Islet precursor cell (in vitro differentiated cells): ENCODE results near the gene TSC22D4.

Experiments used
- DNase-seq: peaks from one replicate; pipeline ENCODE4 v3.0.0-alpha.2; 2018

The TSC22D4 gene

DNA sequence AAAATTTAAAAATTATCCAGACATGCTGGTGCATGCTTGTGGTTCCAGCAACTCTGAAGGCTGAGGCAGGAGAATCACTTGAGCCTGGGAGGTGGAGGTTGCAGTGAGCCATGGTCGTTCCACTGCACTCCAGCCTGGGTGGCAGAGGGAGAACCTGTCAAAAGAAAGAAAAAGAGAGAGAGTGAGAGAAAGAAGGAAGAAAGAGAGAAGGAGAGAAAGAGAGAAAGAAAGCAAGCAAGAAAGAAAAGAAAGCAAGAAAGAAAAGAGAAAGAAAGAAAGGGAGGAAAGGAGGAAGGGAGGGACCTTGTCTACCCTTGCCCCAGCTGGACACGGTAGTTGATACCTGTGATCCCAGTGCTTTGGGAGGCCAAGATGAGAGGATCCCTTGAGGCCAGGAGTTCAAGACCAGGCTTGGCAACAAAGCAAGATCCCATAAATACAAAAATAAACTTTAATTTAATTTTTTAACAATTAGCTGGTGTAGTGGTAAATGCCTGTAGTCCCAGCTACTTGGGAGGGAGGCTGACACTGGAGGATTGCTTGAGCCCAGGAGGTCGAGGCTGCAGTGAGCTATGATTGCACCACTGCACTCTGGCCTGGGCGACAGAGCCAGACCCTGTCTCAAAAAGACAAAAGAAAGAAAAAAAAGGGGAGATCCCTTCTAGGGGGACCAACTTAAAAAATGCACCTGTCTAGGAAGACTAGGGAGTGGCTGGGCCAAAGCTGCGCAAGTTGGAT, 13.9 kb upstream of the TSC22D4 start:
- no peak for DNase-seq

DNA sequence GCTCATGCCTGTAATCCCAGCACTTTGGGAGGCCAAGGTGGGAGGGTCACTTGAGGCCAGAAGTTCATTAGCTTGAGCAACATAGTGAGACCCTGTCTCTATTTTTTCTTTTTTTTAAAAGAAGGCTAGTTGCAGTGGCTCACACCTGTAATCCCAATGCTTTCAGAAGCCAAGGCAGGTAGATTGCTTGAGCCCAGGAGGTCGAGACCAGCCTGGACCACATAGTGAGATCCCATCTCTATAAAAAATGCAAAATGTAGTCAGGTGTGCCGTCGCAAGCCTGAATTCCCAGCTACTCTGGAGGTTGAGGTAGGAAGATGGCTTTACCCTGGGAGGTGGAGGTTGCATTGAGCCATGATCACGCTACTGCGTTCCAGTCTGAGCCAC, 12.2 kb upstream of the TSC22D4 start:
- no peak for DNase-seq

DNA sequence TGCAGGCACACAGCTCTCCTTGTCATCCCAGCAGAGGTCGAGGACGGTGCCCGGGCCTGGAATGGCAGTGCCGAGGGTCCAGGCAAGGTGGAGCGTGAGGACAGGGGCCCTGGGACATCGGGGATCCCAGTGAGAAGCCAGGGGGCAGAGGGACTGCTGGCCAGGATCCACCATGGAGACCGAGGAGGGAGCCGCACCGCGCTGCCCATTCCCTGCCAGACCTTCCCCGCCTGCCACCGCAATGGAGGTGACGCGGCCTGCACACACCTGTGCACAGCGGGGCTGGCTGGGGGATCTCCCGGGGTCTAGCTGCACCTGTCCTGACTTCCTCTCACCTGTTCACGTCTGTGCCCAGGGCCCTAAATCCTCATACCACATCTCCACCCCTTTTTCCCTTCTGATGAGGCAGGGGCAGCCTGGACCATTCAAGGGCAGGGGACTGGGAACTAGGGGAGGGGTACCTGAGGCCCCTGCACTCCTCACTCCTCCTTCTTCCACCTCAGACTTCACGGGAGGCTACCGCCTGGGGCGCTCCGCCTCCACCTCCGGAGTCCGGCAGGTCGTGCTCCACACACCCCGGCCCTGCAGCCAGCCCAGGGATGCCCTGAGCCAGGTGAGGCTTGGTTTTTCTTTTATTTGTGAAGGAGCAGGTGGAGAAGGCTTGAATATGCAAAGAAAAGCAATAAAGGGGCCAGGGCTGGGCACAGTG, 11.6 kb upstream of the TSC22D4 start:
- DNase-seq = no peak

DNA sequence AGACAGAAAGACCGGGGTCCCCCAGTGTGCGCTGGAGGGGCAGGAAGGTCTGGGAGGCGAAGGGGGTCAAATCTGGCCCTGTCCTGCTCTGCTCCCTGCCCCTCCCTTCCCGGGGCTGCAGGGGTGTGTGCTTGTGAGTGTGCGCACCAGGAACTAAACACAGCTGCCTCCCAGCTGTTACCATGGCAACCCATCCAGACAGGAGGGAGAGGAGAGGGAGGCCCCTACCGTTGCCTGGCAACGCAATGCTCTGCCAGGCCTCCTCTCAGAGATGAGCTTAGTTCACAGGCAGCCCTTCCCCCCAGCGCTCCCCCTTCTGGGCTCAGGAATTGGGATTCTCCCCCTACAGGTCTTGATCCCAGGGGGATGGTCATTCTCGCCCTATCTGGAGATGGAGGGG, 10.8 kb upstream of the TSC22D4 start:
- peak; percentile 94 for DNase-seq

DNA sequence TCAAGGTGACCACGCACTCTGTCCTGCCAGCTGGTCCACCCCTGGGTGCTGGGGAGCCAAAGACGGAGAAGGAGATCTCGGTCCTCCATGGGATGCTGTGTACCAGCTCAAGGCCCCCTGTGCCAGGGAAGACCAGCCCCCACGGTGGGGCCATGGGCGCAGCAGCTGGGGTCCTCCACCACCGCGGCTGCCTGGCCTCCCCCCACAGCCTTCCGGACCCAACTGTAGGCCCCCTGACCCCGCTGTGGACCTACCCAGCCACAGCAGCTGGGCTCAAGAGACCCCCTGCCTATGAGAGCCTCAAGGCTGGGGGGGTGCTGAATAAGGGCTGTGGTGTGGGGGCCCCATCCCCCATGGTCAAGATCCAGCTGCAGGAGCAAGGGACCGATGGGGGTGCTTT, 10.1 kb upstream of the TSC22D4 start:
- DNase-seq = peak; percentile 35

DNA sequence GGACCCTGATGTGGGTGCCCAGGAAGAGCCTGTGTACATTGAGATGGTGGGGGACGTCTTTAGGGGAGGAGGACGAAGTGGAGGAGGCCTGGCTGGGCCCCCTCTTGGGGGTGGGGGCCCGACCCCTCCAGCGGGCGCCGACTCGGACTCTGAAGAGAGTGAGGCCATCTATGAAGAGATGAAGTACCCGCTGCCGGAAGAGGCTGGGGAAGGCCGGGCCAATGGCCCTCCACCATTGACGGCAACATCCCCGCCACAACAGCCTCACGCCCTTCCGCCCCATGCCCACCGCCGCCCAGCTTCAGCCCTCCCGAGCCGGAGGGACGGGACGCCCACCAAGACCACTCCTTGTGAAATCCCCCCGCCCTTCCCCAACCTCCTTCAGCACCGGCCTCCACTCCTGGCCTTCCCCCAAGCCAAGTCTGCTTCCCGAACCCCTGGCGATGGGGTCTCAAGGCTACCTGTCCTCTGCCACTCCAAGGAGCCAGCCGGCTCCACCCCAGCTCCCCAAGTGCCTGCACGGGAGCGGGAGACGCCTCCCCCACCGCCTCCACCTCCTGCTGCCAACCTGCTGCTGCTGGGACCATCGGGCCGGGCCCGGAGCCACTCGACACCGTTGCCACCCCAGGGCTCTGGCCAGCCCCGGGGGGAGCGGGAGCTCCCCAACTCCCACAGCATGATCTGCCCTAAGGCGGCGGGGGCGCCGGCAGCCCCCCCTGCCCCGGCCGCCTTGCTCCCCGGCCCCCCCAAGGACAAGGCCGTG, 9.5 kb upstream of the TSC22D4 start:
- peak; percentile 51 for DNase-seq

DNA sequence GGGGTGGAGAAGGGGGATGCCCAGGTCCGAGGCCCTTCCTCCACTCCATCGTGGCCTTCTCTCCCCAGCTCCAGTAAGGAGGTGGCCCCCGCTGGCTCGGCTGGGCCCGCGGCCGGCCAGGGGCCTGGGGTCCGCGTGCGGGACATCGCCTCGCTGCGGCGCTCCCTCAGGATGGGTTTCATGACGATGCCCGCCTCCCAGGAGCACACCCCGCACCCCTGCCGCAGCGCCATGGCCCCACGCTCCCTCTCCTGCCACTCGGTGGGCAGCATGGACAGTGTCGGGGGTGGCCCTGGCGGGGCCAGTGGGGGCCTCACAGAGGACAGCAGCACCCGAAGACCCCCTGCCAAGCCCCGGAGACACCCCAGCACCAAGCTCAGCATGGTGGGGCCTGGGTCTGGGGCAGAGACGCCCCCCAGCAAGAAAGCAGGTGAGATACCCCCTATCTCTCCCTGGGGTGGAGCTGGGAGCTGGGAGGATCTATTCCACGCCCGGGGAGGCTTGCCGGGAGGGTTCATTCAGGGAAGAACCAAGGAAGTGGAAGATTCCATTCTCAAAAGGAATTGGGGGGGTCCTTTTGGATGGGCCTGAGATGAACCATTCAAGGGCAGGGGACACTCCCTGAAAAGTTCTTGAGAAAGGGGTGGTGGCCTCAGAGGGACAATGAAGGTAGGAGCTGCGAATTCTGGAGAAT, 7.9 kb upstream of the TSC22D4 start:
- no peak for DNase-seq

DNA sequence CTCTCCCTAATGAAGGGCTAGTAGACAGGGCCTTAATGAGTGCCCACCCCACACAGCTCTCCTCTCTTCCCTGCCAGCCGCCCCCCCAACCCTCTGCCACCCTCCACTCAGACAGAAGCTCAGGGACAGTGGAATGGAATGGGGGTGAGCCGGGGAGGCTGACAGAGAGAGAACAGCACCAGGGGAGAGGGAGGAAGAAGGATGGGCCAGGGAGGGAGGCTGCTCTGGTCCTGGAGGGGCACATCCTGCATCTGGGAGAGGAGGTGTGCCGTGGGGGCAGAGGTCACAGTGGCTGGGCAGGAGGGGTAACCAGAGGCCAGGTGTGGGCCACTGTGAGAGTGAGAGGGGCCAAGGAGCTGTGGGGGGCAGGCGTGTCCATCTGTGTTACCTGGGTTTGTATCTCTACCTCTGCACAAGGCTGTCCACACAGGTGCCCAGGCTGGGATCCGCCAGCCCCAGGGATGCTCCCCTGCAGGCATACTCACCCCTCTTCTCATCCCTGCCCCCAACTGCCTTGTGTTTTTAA, 7.2 kb upstream of the TSC22D4 start:
- DNase-seq = no peak

DNA sequence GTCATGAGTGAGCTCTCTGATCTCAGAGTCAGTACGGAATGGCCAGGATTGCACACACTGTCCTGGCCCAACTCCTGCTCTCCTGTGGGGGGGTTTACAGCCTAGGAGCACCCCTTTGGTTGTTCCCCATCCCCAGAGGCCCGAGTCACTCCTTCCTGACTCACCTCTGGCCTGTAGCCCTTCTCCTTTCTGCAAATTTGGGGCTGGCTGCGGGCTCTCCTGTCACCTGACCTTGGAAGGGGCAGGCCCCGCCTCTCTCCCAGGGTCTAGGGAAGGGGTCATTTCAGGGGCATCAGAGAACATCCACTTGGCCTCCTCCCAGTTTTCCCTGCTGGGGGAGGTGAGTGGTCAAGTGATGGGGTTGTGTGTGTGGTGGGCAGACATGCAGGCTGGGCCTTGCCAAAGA, 6.5 kb upstream of the TSC22D4 start:
- DNase-seq = no peak

DNA sequence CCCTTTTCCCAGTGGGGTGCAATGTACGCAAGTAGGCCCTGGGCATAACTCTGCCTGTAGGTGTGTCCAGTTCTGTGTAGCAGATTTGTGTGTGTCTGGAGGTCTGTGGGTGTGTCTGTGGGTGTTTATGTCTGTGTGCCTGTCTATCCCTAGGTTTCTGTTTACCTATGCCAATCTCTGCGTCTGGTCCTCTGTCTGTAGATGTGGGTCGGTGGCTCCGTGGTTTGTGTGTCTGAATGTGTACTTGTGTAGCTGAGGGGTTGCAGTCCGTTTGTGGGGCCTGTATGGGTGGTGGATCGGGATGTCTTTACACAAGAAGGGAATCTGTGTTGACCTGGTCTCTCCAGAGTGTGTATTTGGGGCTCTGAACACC, 5.6 kb upstream of the TSC22D4 start:
- no peak for DNase-seq

DNA sequence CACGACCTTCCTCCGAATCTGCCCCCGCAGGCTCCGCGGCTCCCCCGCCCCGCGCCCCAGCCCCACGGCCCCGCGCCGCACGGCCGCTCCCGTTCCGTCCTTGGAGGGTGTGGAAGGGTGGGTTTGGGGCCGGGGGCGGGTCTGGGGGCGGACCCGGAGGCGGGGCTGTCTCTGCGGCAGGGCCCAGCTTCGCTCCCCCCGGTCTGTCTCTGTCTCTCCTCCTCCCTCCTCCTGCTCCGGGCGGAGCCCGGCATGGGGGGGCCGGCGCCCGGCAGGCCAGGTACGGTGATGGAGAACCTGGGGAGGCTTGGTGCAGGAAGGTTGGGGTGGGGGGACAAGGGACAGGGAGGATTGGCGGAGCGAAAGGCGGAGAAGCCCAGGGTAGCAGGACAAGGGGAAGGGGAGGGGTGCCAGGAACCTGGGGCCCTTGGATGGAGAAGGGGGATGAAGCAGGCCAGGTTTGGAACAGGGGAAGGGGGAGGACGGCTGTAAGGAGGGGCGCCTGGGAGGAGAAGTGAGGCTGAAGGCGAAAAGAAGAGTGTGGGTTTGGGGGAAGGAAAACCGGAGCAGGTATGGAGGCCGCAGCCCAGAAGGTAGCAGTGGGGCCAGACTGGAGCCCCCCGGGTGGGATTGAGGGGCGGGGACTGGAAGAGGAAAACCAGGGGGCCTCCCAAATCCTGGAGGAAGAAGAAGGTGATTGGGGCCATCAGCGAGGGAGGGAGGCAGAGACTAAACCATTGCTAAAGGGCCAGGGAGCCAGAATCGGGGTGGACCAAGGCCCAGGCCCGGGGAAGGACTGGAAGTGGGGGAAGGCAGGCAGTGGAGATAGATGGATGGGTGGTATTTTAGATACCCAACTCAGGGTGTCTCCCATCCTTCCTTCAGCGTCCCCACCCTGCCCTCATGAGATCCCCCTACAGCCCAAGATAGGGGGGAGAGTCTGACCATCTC, 5.0 kb upstream of the TSC22D4 start, which contains the start of gene NYAP1:
TSS of gene NYAP1 (plus strand) at position 206 of the 951 bp plus-strand sequence. CDS start 1,385 bp downstream, outside the sequence.
- DNase-seq = peak; percentile 87

DNA sequence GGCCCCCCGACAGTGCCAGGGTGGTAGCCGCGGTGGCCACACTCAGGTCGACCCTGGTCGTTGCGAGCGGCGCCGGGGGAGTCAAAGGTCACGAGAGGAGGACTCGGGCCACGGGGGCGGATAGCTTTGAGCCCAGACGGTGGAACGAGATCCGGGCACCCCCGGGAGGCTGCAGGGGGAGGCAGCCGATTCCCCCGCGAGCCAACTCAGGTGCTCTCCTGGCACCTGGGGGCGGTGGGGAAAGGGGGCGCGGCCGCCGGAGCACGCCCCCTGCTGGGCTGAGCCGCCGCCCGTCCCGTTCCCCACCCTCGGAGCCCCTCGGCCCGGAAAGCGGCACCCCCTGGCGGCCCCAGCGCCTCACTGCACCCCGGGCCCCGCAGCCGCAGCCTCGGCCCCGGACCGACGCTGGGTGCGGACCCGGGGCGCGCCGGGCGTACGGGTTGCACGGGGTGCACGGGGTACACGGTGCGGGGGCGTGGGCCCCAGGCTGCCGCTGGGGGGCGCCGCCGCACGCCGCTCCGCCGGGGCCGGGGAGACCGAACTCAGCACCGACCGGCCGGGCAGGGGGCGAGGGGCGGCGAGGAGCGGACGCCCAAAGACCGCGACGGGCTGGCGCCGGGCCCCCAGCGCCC, 4.2 kb upstream of the TSC22D4 start:
- peak; percentile 77 for DNase-seq

DNA sequence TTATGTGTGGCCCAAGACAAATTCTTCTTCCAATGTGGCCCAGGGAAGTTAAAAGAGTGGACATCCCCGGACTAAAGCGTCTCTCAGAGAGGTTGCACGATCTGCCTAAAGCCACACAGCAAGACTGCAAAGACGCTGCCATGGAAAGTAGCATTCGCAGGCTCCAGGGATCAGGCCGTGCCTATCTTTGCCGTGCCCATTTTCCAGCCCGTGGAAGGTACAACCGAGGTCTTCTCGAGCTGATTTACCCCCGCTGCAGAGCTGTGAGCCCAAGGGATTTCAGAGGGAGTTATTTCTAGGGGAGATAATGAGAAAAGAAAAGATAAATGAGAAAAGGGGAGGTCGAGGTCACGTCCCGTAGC, 3.7 kb upstream of the TSC22D4 start:
- no peak for DNase-seq

DNA sequence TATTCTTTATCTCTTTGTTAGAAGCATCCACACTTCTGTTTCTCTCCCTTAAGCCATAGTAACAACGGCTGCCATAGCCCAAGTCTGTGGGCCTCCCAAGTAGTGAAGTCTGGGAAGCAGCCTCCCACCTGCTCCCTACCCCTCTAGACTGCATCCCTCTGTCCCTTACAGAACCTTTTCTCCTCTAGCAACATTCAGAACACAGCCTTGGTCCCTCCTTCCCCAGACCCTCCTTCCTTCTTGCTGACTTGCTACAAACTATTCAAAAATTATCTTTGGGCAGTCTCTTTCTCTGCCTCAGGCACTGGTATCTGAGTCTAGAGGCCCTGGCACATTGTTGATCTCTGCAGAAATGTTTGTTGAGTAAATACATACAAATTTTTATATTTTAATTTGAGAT, 2.5 kb upstream of the TSC22D4 start:
- DNase-seq = no peak

DNA sequence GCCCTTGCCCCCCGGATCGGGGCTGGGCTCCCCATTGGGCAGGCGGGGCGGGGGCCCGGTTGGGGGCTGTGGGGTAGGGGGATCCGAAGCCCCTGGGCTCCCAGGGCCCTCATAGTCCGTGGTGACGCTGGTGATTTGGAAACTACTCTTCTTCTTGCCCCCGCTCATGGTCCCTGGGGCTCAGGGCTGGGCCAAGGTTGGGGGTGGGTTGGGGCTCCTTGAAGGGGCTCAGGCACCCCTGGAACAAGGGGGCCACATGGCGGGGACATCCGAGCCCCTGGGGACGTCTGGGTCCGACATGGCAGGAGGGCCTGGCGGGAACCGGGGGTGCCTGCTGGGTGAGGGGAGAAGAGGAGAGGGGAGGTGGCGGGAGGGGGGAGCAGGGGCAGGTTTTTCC, 1.1 kb downstream of the TSC22D4 start:
- DNase-seq = no peak

DNA sequence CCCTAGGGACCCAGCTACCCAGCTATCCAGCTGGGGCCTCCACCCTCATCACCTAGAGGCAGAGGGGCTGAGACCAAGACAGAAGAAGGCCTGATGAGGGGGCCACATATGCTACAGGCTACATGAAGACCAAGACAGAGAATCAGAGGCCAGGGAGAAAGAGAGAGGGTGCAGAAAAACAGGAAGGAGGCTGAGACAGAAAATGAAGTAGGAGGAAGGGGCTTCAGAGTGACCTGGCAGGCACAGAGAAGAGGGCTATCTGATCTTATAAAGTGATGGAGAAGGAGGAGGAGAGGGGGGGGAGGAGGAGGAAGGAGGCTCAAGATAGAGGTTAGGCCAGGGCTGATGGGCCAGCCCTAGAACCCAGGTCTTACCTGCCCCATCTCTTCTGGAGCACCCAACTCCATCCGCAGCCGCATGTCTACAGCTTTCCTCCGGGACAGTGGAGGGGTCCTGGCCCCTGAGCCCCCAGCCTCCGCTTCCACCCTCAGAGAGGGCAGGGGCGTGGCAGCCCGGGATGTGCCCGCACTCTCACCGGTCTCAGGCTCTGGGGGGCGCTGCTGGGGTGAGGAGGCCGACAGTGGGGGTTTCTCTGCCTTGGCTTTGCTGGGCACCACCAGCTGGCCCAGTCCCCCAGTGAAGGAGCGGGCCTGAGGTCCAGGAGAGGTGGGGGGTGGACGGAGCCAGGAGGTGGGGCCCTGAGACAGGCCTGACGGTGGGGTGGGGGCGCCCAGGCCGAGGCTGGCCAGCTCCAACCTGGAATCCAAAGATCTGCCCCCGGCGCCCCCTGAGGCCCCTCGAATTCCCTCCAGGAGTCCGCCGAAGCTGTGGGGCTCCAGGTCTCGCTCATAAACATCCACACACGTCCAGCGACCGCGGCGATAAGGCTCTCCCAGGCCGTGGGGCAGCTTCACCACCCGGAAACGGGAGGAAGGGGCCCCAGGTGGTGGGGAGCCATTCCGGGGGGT, 1.8 kb downstream of the TSC22D4 start:
- DNase-seq = no peak

DNA sequence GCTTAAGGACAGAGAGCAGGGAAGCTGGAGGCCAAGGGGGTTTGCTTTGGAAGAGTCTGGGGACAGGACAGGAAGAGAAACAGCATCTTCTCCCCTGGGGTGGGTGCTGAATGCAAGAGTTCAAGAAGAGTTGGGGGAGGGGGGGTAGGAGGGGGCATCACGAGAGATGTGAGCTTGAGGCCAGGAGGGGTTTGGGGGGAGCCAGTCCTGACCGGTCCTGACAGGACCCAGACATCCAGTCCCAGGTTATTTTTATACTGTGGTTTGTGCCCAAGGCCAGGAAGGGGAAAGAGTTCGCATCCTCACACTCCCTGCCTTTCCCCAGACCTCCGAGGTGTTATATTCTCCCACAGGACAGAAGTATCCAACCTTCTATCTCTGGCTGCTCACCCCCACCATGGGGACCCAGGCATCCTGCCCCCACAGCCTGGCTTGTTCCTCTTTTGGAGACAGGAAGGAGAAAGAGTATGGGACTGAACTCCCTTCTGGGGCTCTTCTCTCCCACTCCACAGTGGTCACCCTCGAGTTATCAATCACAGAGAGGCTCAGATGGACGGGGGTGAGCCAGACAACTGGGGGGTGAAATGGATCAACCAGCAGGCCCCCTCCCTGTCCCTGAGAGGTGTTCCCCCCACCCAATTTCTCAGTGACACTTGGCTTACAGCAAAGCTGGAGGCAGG, 2.8 kb downstream of the TSC22D4 start:
- DNase-seq = no peak

DNA sequence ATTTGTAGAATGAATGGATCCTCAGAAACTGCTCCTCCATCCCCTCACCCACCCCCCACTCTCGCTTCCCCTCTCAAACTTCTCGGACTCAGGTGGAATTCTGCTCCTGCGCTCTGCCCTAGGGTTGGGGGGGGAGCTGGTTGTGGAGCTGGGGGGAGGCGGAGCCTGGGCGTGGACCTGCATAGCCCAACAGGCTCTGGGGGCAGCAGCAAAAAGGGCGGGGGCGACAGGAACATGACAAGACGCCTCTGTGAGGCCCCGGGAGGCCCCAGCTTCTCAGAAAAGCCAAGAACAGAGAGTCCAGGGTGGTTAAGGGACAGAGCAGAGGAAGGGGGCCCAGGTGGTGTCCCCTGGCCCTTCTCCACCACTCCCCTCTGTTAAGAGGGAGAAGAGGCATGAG, 3.5 kb downstream of the TSC22D4 start:
- DNase-seq = no peak

DNA sequence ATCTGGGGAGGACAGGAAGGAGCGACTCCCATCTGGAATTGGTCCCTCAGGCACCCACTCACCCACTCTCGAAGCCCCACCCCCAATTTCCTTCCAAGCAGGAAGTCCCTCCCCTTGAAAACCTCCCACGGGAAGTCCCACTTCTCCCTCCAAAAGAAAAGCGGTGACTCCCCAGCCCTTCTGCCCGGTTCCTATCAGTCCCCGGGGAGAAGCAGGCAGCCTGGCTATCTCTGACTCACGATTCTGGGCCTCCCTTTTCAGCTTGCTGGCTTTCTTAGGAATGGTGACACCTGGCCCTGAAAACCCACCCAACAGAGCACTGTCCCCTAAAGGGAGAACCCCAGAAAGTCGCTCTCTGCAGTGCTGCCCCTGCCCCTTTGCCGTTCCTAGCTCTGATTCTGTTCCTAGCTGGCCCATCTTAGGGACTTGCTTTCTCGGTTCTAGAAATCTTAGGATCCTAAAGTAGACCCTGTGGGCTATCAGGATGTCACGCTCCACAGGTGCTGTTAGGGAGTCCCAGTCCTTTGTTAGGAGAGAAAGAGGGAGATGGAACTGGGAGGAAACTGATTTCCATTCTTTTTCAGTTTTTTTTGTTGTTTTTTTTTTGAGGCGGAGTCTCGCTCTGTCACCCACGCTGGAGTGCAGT, 6.0 kb downstream of the TSC22D4 start:
- no peak for DNase-seq
